Left lung (tissue), 14 donors: ENCODE measurements around the gene TRIM28. TPM values are rescaled to one million over a fixed set of nuclear protein-coding genes. Genes with fewer than 3 reads are reported as not detected.
A peak's percentile ranks its signal among the peaks of the same experiment; 100 is the strongest.

ENCODE experiments used
- ATAC-seq: fragments of 200-7000 bp; cut with Tn5 transposase; one replicate; pipeline ENCODE4 v1.9.1; 2020; ENCODE audit warnings: moderate library complexity
- DNase-seq, 4 donors: peaks; one replicate each; pipeline ENCODE4 v3.0.0-alpha.2; 2013 to 2020
- H3K27ac ChIP-seq, 2 donors: fragments of 200-600 bp; sonication (generic) in 1 of 2; one replicate each; pipeline versions ENCODE4 v1.5.0 to v1.8.0; 2020 to 2021
- H3K27me3 ChIP-seq, 2 donors: fragments of 200-600 bp; sonication (generic) in 1 of 2; one replicate each; pipeline versions ENCODE4 v1.5.0 to v1.8.0; 2020 to 2021
- H3K36me3 ChIP-seq, 2 donors: fragments of 200-600 bp; sonication (generic) in 1 of 2; one replicate each; pipeline versions ENCODE4 v1.5.0 to v1.8.0; 2020 to 2021
- H3K4me1 ChIP-seq, 2 donors: fragments of 200-600 bp; one replicate each; pipeline ENCODE4 v1.8.0; 2021
- H3K4me3 ChIP-seq, 2 donors: fragments of 200-600 bp; sonication (generic) in 1 of 2; one replicate each; pipeline versions ENCODE4 v1.5.0 to v1.8.0; 2020 to 2021; ENCODE audit warnings: mild to moderate bottlenecking in 1 of 2
- H3K9me3 ChIP-seq, 2 donors: fragments of 200-600 bp; sonication (generic) in 1 of 2; one replicate each; pipeline versions ENCODE4 v1.5.0 to v1.8.0; 2020 to 2021
- CTCF ChIP-seq, 2 donors: fragments of 200-600 bp; sonication (generic) in 1 of 2; IDR thresholded peaks; one replicate each; pipeline versions ENCODE4 v1.5.0 to v1.8.0; 2021; ENCODE audit warnings: antibody characterized with exemption in 2 of 2
- intact Hi-C, 2 donors: fragments of 100-400 bp; cut with DNase I; formaldehyde crosslinking; loops; one replicate each; pipeline versions ENCODE4 v1.11.2 to v1.14.2; 2022
- long read RNA-seq, 12 donors: library from polyadenylated mRNA in 2 of 12; unstranded in 2 of 12; transcript quantifications; one replicate each; pipeline ENCODE4 v2.0.0 and lab custom pipeline, GENCODE V29; 2019 to 2026
- polyA plus RNA-seq, 6 donors: library from polyadenylated mRNA; unstranded; fragments of 120-200 nt; gene quantifications; one replicate each; pipeline ENCODE4 v1.2.1, GENCODE V29; 2013; ENCODE audit not compliant: insufficient read length in 6 of 6
- total RNA-seq, 2 donors: library from RNA; stranded (reverse); fragmentation: NEBNext Ultra II Directional; extraction: Animal tissue kit (Norgen Biotek cat#: 25700); gene quantifications; one replicate each; pipeline ENCODE4 v1.2.1, GENCODE V29; 2021
- donor health status: DM: no; HTN: yes; CAD: no.
- donor health status: DM: no; HTN: no; CAD: no.

Gene TRIM28
- 100 to 1,000 TPM; 231 to 261 TPM for total RNA-seq
- 100 to 1,000 TPM; 542 to 689 (median 622) TPM for polyA plus RNA-seq
- long read RNA-seq, donor 1, transcript TRIM28-213 (4 exons, 714 nt) = minor isoform, 7 of 128 reads
- long read RNA-seq, donor 1, transcript TRIM28-201 (17 exons, 2,960 nt) = major isoform, 36 of 128 reads
- long read RNA-seq, donor 1, partial matches to known transcripts = 78 of 128 reads
- long read RNA-seq, donor 1, other reads (novel, unspliced or antisense) = 0 of 128 reads
- long read RNA-seq, donor 2, transcript TRIM28-201 (17 exons, 2,960 nt) = major isoform, 36 of 177 reads
- long read RNA-seq, donor 2, transcript TRIM28-213 (4 exons, 714 nt) = minor isoform, 23 of 177 reads
- long read RNA-seq, donor 2, partial matches to known transcripts = 111 of 177 reads
- long read RNA-seq, donor 2, other reads (novel, unspliced or antisense) = 0 of 177 reads
- long read RNA-seq, donor 3, transcript TRIM28-201 (17 exons, 2,960 nt) = major isoform, 43 of 90 reads
- long read RNA-seq, donor 3, transcript TRIM28-213 (4 exons, 714 nt) = minor isoform, 7 of 90 reads
- long read RNA-seq, donor 3, partial matches to known transcripts = 33 of 90 reads
- long read RNA-seq, donor 3, other reads (novel, unspliced or antisense) = 7 of 90 reads
- long read RNA-seq, donor 4, partial matches to known transcripts = 8 of 9 reads
- long read RNA-seq, donor 4, other reads (novel, unspliced or antisense) = 0 of 9 reads
- long read RNA-seq, donor 5, transcript TRIM28-201 (17 exons, 2,960 nt) = major isoform, 31 of 77 reads
- long read RNA-seq, donor 5, transcript TRIM28-213 (4 exons, 714 nt) = minor isoform, 8 of 77 reads
- long read RNA-seq, donor 5, partial matches to known transcripts = 38 of 77 reads
- long read RNA-seq, donor 5, other reads (novel, unspliced or antisense) = 0 of 77 reads
- long read RNA-seq, donor 6, transcript TRIM28-201 (17 exons, 2,960 nt) = major isoform, 26 of 48 reads
- long read RNA-seq, donor 6, partial matches to known transcripts = 17 of 48 reads
- long read RNA-seq, donor 6, other reads (novel, unspliced or antisense) = 0 of 48 reads
- long read RNA-seq, donor 7, transcript TRIM28-201 (17 exons, 2,960 nt) = major isoform, 9 of 26 reads
- long read RNA-seq, donor 7, partial matches to known transcripts = 13 of 26 reads
- long read RNA-seq, donor 7, other reads (novel, unspliced or antisense) = 0 of 26 reads
- long read RNA-seq, donor 8, transcript TRIM28-213 (4 exons, 714 nt) = minor isoform, 7 of 67 reads
- long read RNA-seq, donor 8, transcript TRIM28-201 (17 exons, 2,960 nt) = major isoform, 26 of 67 reads
- long read RNA-seq, donor 8, partial matches to known transcripts = 29 of 67 reads
- long read RNA-seq, donor 8, other reads (novel, unspliced or antisense) = 0 of 67 reads
- long read RNA-seq, donor 9 = 0 reads
- long read RNA-seq, donor 10, partial matches to known transcripts = 4 of 6 reads
- long read RNA-seq, donor 10, other reads (novel, unspliced or antisense) = 0 of 6 reads
- long read RNA-seq, donor 11 = 0 reads
- long read RNA-seq, donor 12, transcript TRIM28-201 (17 exons, 2,960 nt) = major isoform, 36 of 79 reads
- long read RNA-seq, donor 12, partial matches to known transcripts = 39 of 79 reads
- long read RNA-seq, donor 12, other reads (novel, unspliced or antisense) = 0 of 79 reads

- H3K9me3 ChIP-seq = no peaks in the 10 kb centered on the region
- intact Hi-C loops = no loop called here
- no peaks in the 10 kb centered on the region for H3K27me3 ChIP-seq
- peaks cover 0 to 28% of the 10 kb centered on the region in 2 donors for H3K36me3 ChIP-seq
- peaks cover 12 to 32% of the 10 kb centered on the region in 2 donors for H3K4me1 ChIP-seq
- H3K4me3 ChIP-seq = peak within 1 kb of the TSS; percentile 85 to 96
- H3K27ac ChIP-seq = peak within 1 kb of the TSS; percentile 95 to 100
- DNase-seq = peak; percentile 98 to 99 (median 99)
- no peak for TF ChIP-seq CTCF (IDR thresholded peaks at IDR 0.05)
- peak; percentile 97 for ATAC-seq
Measured at GRCh38 chr19:58543826-58544590, at the start of gene TRIM28. Gene TRIM28 (plus strand): TSS chr19:58544064. CDS start chr19:58544758, 694 bp downstream.

- no peak for TF ChIP-seq CTCF (IDR thresholded peaks at IDR 0.05)
- Histone ChIP-seq H3K27me3 (no peaks in the 10 kb centered on the region), H3K4me3 (no peak overlapping the region), H3K36me3 (no peaks in the 10 kb centered on the region), H3K4me1 (peaks cover 0 to 23% of the 10 kb centered on the region in 2 donors), H3K9me3 (no peaks in the 10 kb centered on the region), H3K27ac (no peak overlapping the region)
- ATAC-seq (no peak), DNase-seq (peak in 1 of 4 donors; percentile 43)
- intact Hi-C loops = no loop called here
Measured at GRCh38 chr19:58497634-58498170, 46.2 kb upstream of the TRIM28 start.

- peak overlapping the region in 1 of 2 donors; percentile 87 for H3K27ac ChIP-seq
- H3K9me3 ChIP-seq = no peaks in the 10 kb centered on the region
- ATAC-seq (peak; percentile 2), DNase-seq (peak in 1 of 4 donors; percentile 35)
- no peak for TF ChIP-seq CTCF (IDR thresholded peaks at IDR 0.05)
- intact Hi-C loops = no loop called here
- H3K27me3 ChIP-seq = no peaks in the 10 kb centered on the region
- H3K36me3 ChIP-seq = no peaks in the 10 kb centered on the region
- peak overlapping the region; percentile 50 to 62 for H3K4me3 ChIP-seq
- H3K4me1 ChIP-seq = peaks cover 0 to 23% of the 10 kb centered on the region in 2 donors
Measured at GRCh38 chr19:58498316-58499020, 45.4 kb upstream of the TRIM28 start.
